HepG2 (cell line): ENCODE data around the gene ZFPM1. TPM values are rescaled to one million over a fixed set of nuclear protein-coding genes. Genes with fewer than 3 reads are reported as not detected.

Source experiments
- ATAC-seq: fragments of 200-7000 bp; cut with Tn5 transposase; 3 replicates; pipeline ENCODE4 v1.9.1; 2020; ENCODE audit warnings: mild to moderate bottlenecking, moderate library complexity
- BruUV-seq: library from RNA; stranded (reverse); fragments of 400-500 nt; replicated peaks from 2 replicates; lab custom pipeline; 2021; lab: Mats Ljungman, UMichigan
- CTCF ChIA-PET: fragments of 300-600 bp; formaldehyde crosslinking; extraction: SDS; loops from one replicate; lab custom pipeline; 2021; ENCODE audit warnings: low total read pairs, inconsistent platforms, low intra/inter-chr PET ratio; lab: Yijun Ruan, JAX
- POLR2A ChIA-PET: fragments of 350-600 bp; sonication (Branson Sonifier 250); formaldehyde crosslinking; loops from one replicate; lab custom pipeline; 2020; ENCODE audit warnings: antibody characterized with exemption, inconsistent platforms; lab: Yijun Ruan, JAX
- DNase-seq: peaks from one replicate; pipeline ENCODE4 v3.0.0-alpha.2; 2015; ENCODE audit warnings: low spot score
- FAIRE-seq: peaks from 3 replicates; lab custom pipeline; 2011; peaks lifted over from hg19 to GRCh38; lab: Jason Lieb, UNC
- H2AFZ ChIP-seq: one replicate; pipeline ENCODE4 v1.6.1; 2011; ENCODE audit warnings: low read length, inconsistent platforms
- H3K27ac ChIP-seq: fragments of 300-600 bp; 3 replicates; pipeline ENCODE4 v1.8.0; 2011; ENCODE audit warnings: mixed run types, mild to moderate bottlenecking, mixed read lengths, low read length, inconsistent platforms; ENCODE audit not compliant: insufficient read depth; ENCODE audit errors: extremely low read length
- H3K27me3 ChIP-seq, 2 experiments: fragments of 200-600 bp in 1 of 2; 2 replicates in 1 of 2; 3 replicates in 1 of 2; pipeline versions ENCODE4 v1.6.0 to v1.8.0; 2011; ENCODE audit warnings: low read length in 2 of 2, mild to moderate bottlenecking in 2 of 2, moderate library complexity in 2 of 2, inconsistent platforms in 1 of 2; ENCODE audit not compliant: insufficient read depth in 2 of 2, control insufficient read depth in 1 of 2
- H3K36me3 ChIP-seq, 2 experiments: fragments of 200-600 bp in 1 of 2; replicated peaks in 1 of 2; 2 replicates in 1 of 2; 3 replicates in 1 of 2; pipeline versions ENCODE4 v1.5.1 to v1.8.0; 2011; ENCODE audit warnings: low read length in 2 of 2, inconsistent platforms in 1 of 2; ENCODE audit not compliant: insufficient read depth in 2 of 2, control insufficient read depth in 1 of 2
- H3K4me1 ChIP-seq: 2 replicates; pipeline ENCODE4 v1.5.1; 2012; ENCODE audit warnings: low read length, inconsistent platforms; ENCODE audit not compliant: insufficient read depth
- H3K4me2 ChIP-seq: 2 replicates; pipeline ENCODE4 v1.6.0; 2011; ENCODE audit warnings: low read depth, low read length, inconsistent platforms
- H3K4me3 ChIP-seq, 3 experiments: fragments of 200-600 bp in 1 of 3; sonication (generic), shearing (Covaris generic) in 1 of 3; replicated peaks in 1 of 3; 2 replicates each; pipeline ENCODE4 v1.5.1; 2011 to 2016; ENCODE audit warnings: low read length in 3 of 3, inconsistent platforms in 2 of 3, low read depth in 2 of 3, mild to moderate bottlenecking in 2 of 3, control low read depth in 1 of 3, mixed read lengths in 1 of 3; ENCODE audit not compliant: insufficient read depth in 1 of 3
- H3K79me2 ChIP-seq: one replicate; pipeline ENCODE4 v1.6.1; 2011; ENCODE audit warnings: low read length, inconsistent platforms; ENCODE audit not compliant: insufficient read depth
- H3K9ac ChIP-seq: 2 replicates; pipeline ENCODE4 v1.6.0; 2011; ENCODE audit warnings: mild to moderate bottlenecking, low read depth, low read length, inconsistent platforms; ENCODE audit not compliant: insufficient read depth
- H3K9me3 ChIP-seq: 2 replicates; pipeline ENCODE4 v1.5.1; 2012; ENCODE audit warnings: mild to moderate bottlenecking, low read length
- H4K20me1 ChIP-seq: 2 replicates; pipeline ENCODE4 v1.6.0; 2011; ENCODE audit warnings: inconsistent platforms, mild to moderate bottlenecking, low read length, moderate library complexity; ENCODE audit not compliant: insufficient read depth
- AGO1 ChIP-seq: fragments of 200-400 bp; formaldehyde crosslinking; IDR thresholded peaks from 2 replicates; pipeline ENCODE4 v1.6.1; 2017; ENCODE audit warnings: mild to moderate bottlenecking, low read depth, low read length, moderate library complexity; ENCODE audit not compliant: poor library complexity, severe bottlenecking
- PAF1 ChIP-seq: IDR thresholded peaks from 2 replicates; pipeline ENCODE4 v1.6.1; 2016; ENCODE audit warnings: missing genetic modification reagents, missing compliant biosample characterization
- RBM22 ChIP-seq: fragments of 200-400 bp; formaldehyde crosslinking; optimal IDR thresholded peaks from 2 replicates; pipeline ENCODE3; 2017; ENCODE audit warnings: mild to moderate bottlenecking, low read length, moderate library complexity
- TMF1 ChIP-seq: sonication (generic); formaldehyde crosslinking; IDR thresholded peaks from 2 replicates; pipeline ENCODE4 v1.8.1; 2022; ENCODE audit warnings: low read depth, missing genetic modification reagents
- ZBTB40 ChIP-seq, 2 experiments: fragments of 450-650 bp in 1 of 2; sonication (generic) in 1 of 2; formaldehyde crosslinking in 1 of 2; IDR thresholded peaks; 2 replicates each; pipeline versions ENCODE4 v1.6.1 to v1.8.0; 2016 to 2022; ENCODE audit warnings: antibody characterized with exemption in 1 of 2, mild to moderate bottlenecking in 1 of 2, missing genetic modification reagents in 1 of 2
- ZC3H13 ChIP-seq: sonication (generic); formaldehyde crosslinking; IDR thresholded peaks from 2 replicates; pipeline ENCODE4 v1.8.1; 2023; ENCODE audit warnings: mild to moderate bottlenecking, missing genetic modification reagents, moderate library complexity
- ZNF142 ChIP-seq: sonication (generic); formaldehyde crosslinking; IDR thresholded peaks from 2 replicates; pipeline ENCODE4 v1.4.0; 2020; ENCODE audit warnings: missing genetic modification reagents
- WGBS: methylation state at CpG from one replicate; pipeline ENCODE4 v1.1.6; 2017; ENCODE audit warnings: low lambda C conversion rate; 5-methylcytosine and 5-hydroxymethylcytosine counted together
- in situ Hi-C: cut with HindIII; loops from 2 replicates; pipeline ENCODE4 v1.10.0; 2017; ENCODE audit warnings: low pct_unique_long_range_greater_than_20kb; ENCODE audit not compliant: extremely low pct_ligation_motif_present
- intact Hi-C: fragments of 100-400 bp; cut with micrococcal nuclease; formaldehyde crosslinking; loops from one replicate; pipeline ENCODE4 v1.10.0; 2022; ENCODE audit not compliant: unreplicated experiment
- polyA plus RNA-seq, 8 experiments: library from polyadenylated mRNA; depleted of rRNA in 3 of 8; stranded (reverse) in 7 of 8; unstranded in 1 of 8; fragments of >200 nt; fragmentation: Illumina TruSeq in 4 of 8; extraction: Trizol in 4 of 8; gene quantifications; 2 replicates each; pipeline versions ENCODE4 v1.2.1 to v1.2.3, GENCODE V29; 2011 to 2016; ENCODE audit warnings: low read depth in 4 of 8, missing spikeins in 1 of 8, mixed read lengths in 1 of 8; ENCODE audit not compliant: insufficient read depth in 1 of 8
- total RNA-seq, 5 experiments: library from RNA; depleted of rRNA; stranded (reverse); fragments of >200 nt; fragmentation: Illumina TruSeq; extraction: Trizol; gene quantifications; 2 replicates each; pipeline ENCODE4 v1.2.3, GENCODE V29; 2016; ENCODE audit warnings: low read depth in 1 of 5

The ZFPM1 gene
- total and polyA plus RNA-seq, 2 of the 13 experiments (the other 11 are each of a cell fraction or from before 2014, with no cell fraction given), result 1.3 to 3.8 TPM

- 84% methylated on average over 11 of the region's 11 CpGs for WGBS
- H2AFZ ChIP-seq, result no peak overlapping the region
- H3K27ac ChIP-seq, result no peak overlapping the region
- FAIRE-seq (no peak), ATAC-seq (no peak), DNase-seq (no peak)
- H4K20me1 ChIP-seq, result no peaks in the 10 kb centered on the region; the same call in 1 of the 2 replicates
- H3K4me2 ChIP-seq, result no peak overlapping the region
- H3K4me3 ChIP-seq, result no peak overlapping the region
- H3K79me2 ChIP-seq, result no peaks in the 10 kb centered on the region
- intact Hi-C loops, result no loop called here
- H3K9ac ChIP-seq, result no peak overlapping the region
- peaks cover 14 to 34% of the 10 kb centered on the region in 2 experiments; a peak in 4 of 5 replicates for H3K27me3 ChIP-seq
- peaks cover 0 to 7% of the 10 kb centered on the region in 2 experiments; a peak in 2 of 5 replicates for H3K36me3 ChIP-seq
- CTCF ChIA-PET, result no interaction called here
- in situ Hi-C loops, result no loop called here
- no TSS peak for BruUV-seq
- no peaks in the 10 kb centered on the region for H3K9me3 ChIP-seq
- no peaks in the 10 kb centered on the region for H3K4me1 ChIP-seq
- POLR2A ChIA-PET, result no interaction called here
- TF ChIP-seq ZNF142 (CRISPR knock-in tag) (no peak), RBM22 (peak; percentile 93), ZBTB40 (IDR thresholded peaks at IDR 0.05) (no peak), ZBTB40 (CRISPR knock-in tag; IDR thresholded peaks at IDR 0.05) (no peak), AGO1 (peak; percentile 7), TMF1 (0 out of 2 replicates have a peak, but pooled peaks have one; percentile 16), ZC3H13 (peak; percentile 93), PAF1 (CRISPR knock-in tag) (peak; percentile 75; the same call in 1 of the 2 replicates)
These were observed 83.4 kb downstream of the ZFPM1 start for GRCh38 chr16:88536510-88536909.
